ENCODE measurements around the gene ADAMTSL2. TPM values are rescaled to one million over a fixed set of nuclear protein-coding genes. Genes with fewer than 3 reads are reported as not detected.
A peak's percentile ranks its signal among the peaks of the same experiment; 100 is the strongest.

Gene ADAMTSL2
- polyA plus RNA-seq, 1 of the 3 experiments (the other 2 are of a cell fraction): 0.21 TPM

- Histone ChIP-seq H3K9ac (no peak overlapping the region), H3K4me3 (ENCODE audit: low read depth in 2 of 2, low read length in 1 of 2) (no peak overlapping the region), H3K4me1 (ENCODE audit: control insufficient read depth in 1 of 2, insufficient read depth in 2 of 2, low read depth in 1 of 2, low read length in 1 of 2) (peaks cover 0 to 76% of the 10 kb centered on the region in 2 experiments; a peak in 2 of 4 replicates), H2AFZ (ENCODE audit: low read depth) (no peak overlapping the region), H3K27ac (ENCODE audit: low read depth in 2 of 2, low read length in 1 of 2) (peak overlapping the region in 1 of 2 experiments; percentile 97; a peak in 2 of 4 replicates), H3F3A (replicated peaks; ENCODE audit: insufficient read depth) (no peaks in the 10 kb centered on the region), H3K9me3 (no peaks in the 10 kb centered on the region), H3K27me3 (ENCODE audit: insufficient read depth) (0 out of 2 replicates have a peak, but pooled peaks cover 10% of the 10 kb centered on the region), H3K36me3 (replicated peaks in 1 of 2; ENCODE audit: control insufficient read depth in 1 of 2, insufficient read depth in 2 of 2, low read length in 1 of 2) (no peaks in the 10 kb centered on the region), H3K9me2 (no peaks in the 10 kb centered on the region), H3K4me2 (no peak overlapping the region), H3K79me2 (ENCODE audit: insufficient read depth) (no peaks in the 10 kb centered on the region), H4K20me1 (ENCODE audit: insufficient read depth) (no peaks in the 10 kb centered on the region)
- CTCF ChIA-PET: interaction anchor here (1.0 to 1.4 kb wide), 4 partner anchors 36 to 65 kb away, joined by 3 read pairs; no protein-coding TSS in a partner anchor
- TF ChIP-seq IRF3 (IDR thresholded peaks at IDR 0.05; ENCODE audit: low read depth, low read length): no peak
- peak; percentile 32; the same call in 1 of the 2 replicates for TF ChIP-seq MXI1 (IDR thresholded peaks at IDR 0.05; ENCODE audit: low read depth, low read length)
- POLR2A ChIA-PET: interaction anchor here (0.8 to 1.7 kb wide), 5 partner anchors 9 to 94 kb away, joined by 3 to 10 read pairs (median 4); partner anchors contain the start of genes ADAMTSL2 and DBH
- DNase-seq: peak; percentile 83
- 68% methylated on average over 14 of the region's 14 CpGs for WGBS (ENCODE audit: low lambda C conversion rate)
These were observed 34.7 kb downstream of the ADAMTSL2 start for GRCh38 chr9:133569121-133569785.

GRCh38 chr9:133569891-133570690 lies 35.6 kb downstream of the ADAMTSL2 start:
- no peak overlapping the region for H3K4me2 ChIP-seq
- DNase-seq: peak; percentile 65
- no peaks in the 10 kb centered on the region for H4K20me1 ChIP-seq (ENCODE audit: insufficient read depth)
- H3K27ac ChIP-seq (ENCODE audit: low read depth in 2 of 2, low read length in 1 of 2): peak overlapping the region in 1 of 2 experiments; percentile 97; a peak in 2 of 4 replicates
- H3F3A ChIP-seq (replicated peaks; ENCODE audit: insufficient read depth): no peaks in the 10 kb centered on the region
- TF ChIP-seq CHD2 (IDR thresholded peaks at IDR 0.05; ENCODE audit: low read length, partially characterized antibody): peak; percentile 51
- peak; percentile 74; the same call in 1 of the 2 replicates for TF ChIP-seq RCOR1 (IDR thresholded peaks at IDR 0.05; ENCODE audit: low read length)
- no peak for TF ChIP-seq RFX5 (IDR thresholded peaks at IDR 0.05; ENCODE audit: low read length)
- TF ChIP-seq GATA2 (CRISPR knock-in tag; IDR thresholded peaks at IDR 0.05): peak; percentile 62
- no peak for TF ChIP-seq SIN3A (IDR thresholded peaks at IDR 0.05; ENCODE audit: borderline replicate concordance, low read depth, low read length)
- TF ChIP-seq EP300 (IDR thresholded peaks at IDR 0.05; ENCODE audit: borderline replicate concordance in 1 of 2, low read depth in 1 of 2, low read length in 1 of 2): peak in 1 of 2 experiments; percentile 93; a peak in 2 of 4 replicates
- TF ChIP-seq POLR2AphosphoS5 (IDR thresholded peaks at IDR 0.05; ENCODE audit: low read depth, low read length): no peak
- no peak for TF ChIP-seq USF2 (IDR thresholded peaks at IDR 0.05; ENCODE audit: borderline replicate concordance, low read depth, low read length)
- no peak for TF ChIP-seq TEAD4 (IDR thresholded peaks at IDR 0.05; ENCODE audit: borderline replicate concordance, insufficient read depth)
- peaks cover 0 to 79% of the 10 kb centered on the region in 2 experiments; a peak in 2 of 4 replicates for H3K4me1 ChIP-seq (ENCODE audit: control insufficient read depth in 1 of 2, insufficient read depth in 2 of 2, low read depth in 1 of 2, low read length in 1 of 2)
- H3K4me3 ChIP-seq (ENCODE audit: low read depth in 2 of 2, low read length in 1 of 2): no peak overlapping the region
- no peak overlapping the region for H3K9ac ChIP-seq
- no peaks in the 10 kb centered on the region for H3K79me2 ChIP-seq (ENCODE audit: insufficient read depth)
- H3K9me2 ChIP-seq: no peaks in the 10 kb centered on the region
- no peaks in the 10 kb centered on the region for H3K9me3 ChIP-seq
- POLR2A ChIA-PET: interaction anchor here (0.8 to 1.7 kb wide), 9 partner anchors 9 to 93 kb away, joined by 3 to 10 read pairs (median 4); partner anchors contain the start of genes ADAMTSL2 and DBH
- no peaks in the 10 kb centered on the region for H3K36me3 ChIP-seq (replicated peaks in 1 of 2; ENCODE audit: control insufficient read depth in 1 of 2, insufficient read depth in 2 of 2, low read length in 1 of 2)
- H2AFZ ChIP-seq (ENCODE audit: low read depth): no peak overlapping the region
- CTCF ChIA-PET: interaction anchor here (0.9 to 3.2 kb wide), 8 partner anchors 15 to 172 kb away, joined by 3 to 18 read pairs (median 3); partner anchors contain the start of genes ADAMTSL2 and DBH
- 66% methylated on average over 31 of the region's 36 CpGs for WGBS (ENCODE audit: low lambda C conversion rate)
- H3K27me3 ChIP-seq (ENCODE audit: insufficient read depth): 0 out of 2 replicates have a peak, but pooled peaks cover 8% of the 10 kb centered on the region

Measured in SK-N-SH (cell line).